Lower leg skin (tissue), 3 donors: ENCODE data around the gene EPHA4.

Experiments used
- CTCF ChIP-seq, 3 donors: fragments of 450-650 bp; IDR thresholded peaks; one replicate each; pipeline ENCODE4 v1.5.1; 2016; ENCODE audit warnings: antibody characterized with exemption in 3 of 3, mild to moderate bottlenecking in 3 of 3, moderate library complexity in 2 of 3
- POLR2A ChIP-seq, 2 donors: fragments of 450-650 bp; IDR thresholded peaks; one replicate each; pipeline ENCODE4 v1.6.1; 2016 to 2017; ENCODE audit warnings: antibody characterized with exemption in 2 of 2, mild to moderate bottlenecking in 1 of 2, moderate library complexity in 1 of 2

GRCh38 chr2:221426929-221427328, 145.2 kb downstream of the EPHA4 start:
- no peak for TF ChIP-seq CTCF (IDR thresholded peaks at IDR 0.05)
- no peak for TF ChIP-seq POLR2A (IDR thresholded peaks at IDR 0.05)
